Suppressor macrophage (primary cell): ENCODE results near the gene MFAP4.
"Not testable (repeated sequence)": the region's sequence is repeated elsewhere in the genome, so short reads cannot be mapped to it uniquely, and the experiment has no call there.

Experiments used
- DNase-seq, 4 experiments: peaks; one replicate each; pipeline ENCODE4 v3.0.0-alpha.2; 2020 to 2022

Gene MFAP4

GRCh38 chr17:19369846-19370492, 17.0 kb downstream of the MFAP4 start:
- DNase-seq = peak; percentile 27 to 55 (median 46)

GRCh38 chr17:19369107-19369778, 17.7 kb downstream of the MFAP4 start:
- DNase-seq = no peak

DNA sequence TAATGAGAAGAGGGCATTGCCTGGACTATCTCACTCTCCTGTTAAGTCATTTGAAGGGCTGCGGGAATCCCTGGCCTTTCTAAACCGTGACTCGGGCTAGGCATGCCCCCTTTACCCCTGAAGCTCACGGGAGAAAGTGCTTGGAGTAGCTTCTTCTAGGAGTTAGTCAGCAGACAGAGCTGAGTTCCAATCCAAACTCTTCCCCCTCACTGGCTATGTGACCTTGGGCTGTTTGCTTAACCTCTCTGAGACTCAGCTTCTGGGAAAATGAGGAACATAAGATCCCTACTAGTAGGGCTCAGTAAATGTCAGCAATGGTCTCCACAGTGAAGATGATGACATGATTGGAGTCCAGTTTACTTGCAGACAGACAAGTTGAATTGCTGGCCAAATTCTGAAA, 18.8 kb downstream of the MFAP4 start:
- peak; percentile 28 to 74 (median 56) for DNase-seq

GRCh38 chr17:19366637-19366972, 20.4 kb downstream of the MFAP4 start:
- DNase-seq = no peak

DNA sequence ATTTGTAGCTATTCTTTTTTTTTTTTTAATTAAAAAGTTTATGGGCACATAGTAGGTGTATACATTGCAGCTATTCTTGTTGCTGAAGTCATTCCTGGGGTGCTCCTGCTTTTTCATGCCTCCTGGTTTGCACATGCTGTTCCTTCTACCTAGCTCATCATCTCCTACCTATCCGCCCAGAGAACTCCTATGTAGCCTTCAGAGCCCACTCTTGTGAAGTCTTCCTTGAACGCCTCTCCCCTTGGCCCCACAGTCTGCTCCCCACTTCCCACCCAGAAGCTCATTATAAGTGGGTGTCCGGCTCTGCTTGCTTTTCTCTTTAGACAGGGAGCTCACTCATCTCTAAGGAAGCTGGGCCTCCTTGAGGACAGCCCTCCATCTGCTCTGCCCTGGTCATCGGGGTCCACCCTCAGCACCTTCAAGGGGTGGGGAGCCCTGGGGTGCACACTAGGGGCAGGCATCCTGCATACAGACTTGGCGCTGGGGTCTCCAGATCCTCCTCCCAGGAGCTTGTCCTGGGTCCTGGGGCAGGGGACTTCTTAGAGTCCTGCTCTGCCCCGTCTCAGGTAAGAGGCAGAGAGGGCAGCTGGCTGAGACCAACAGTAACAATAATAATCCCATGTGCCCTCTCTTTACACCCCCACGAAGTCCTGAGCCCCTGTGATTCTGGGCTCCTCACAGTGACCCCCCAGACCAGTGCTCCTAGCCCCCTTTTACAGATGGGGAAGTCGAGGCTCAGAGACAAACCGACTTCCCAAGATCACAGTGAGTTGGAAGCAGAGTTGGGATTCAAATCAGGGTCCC, 21.0 kb downstream of the MFAP4 start:
- no peak for DNase-seq

GRCh38 chr17:19365499-19365817, 21.5 kb downstream of the MFAP4 start:
- no peak for DNase-seq

DNA sequence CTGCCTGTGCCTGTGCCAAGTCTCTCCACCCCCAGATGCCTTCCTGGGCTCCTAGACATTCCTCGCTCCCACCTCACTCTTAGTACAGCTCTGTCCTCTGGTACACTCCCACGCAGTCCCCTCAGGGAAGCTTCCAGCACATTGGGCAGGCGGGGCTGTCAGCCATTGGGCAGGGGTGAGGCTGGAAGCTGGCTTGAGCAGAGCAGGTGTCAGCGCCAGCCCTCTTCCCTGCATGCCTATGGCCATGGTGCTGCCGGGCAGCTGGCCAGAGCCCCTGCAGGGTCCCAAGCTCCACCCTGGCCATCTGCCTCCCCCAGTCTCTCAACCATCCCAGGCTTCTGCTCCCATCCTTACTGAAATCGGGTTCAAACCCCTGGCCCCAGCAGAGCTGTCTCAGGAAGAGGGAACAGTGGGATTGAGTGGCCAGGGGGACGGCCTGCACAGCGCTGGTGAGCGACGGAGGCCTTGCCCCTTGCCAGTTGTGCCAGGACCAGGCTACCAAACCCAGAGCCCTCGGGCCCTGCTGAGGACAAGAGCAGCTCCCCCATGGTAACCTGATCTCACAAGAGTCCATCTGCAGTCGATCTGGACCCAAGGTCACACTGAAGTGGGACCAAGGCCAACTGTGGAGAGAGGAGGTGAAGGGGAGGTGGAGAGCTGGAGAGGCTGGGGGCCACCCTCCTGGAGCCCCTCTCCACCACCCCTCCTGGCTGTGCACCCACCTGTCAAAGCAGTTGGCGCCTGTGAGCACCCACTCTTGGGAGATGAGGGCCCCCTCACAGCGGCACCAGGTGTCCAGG, 22.1 kb downstream of the MFAP4 start:
- no peak for DNase-seq

- DNase-seq = no peak
Measured at GRCh38 chr17:19363460-19364035, 23.4 kb downstream of the MFAP4 start.

GRCh38 chr17:19363114-19363438, 23.9 kb downstream of the MFAP4 start:
- no peak for DNase-seq

DNA sequence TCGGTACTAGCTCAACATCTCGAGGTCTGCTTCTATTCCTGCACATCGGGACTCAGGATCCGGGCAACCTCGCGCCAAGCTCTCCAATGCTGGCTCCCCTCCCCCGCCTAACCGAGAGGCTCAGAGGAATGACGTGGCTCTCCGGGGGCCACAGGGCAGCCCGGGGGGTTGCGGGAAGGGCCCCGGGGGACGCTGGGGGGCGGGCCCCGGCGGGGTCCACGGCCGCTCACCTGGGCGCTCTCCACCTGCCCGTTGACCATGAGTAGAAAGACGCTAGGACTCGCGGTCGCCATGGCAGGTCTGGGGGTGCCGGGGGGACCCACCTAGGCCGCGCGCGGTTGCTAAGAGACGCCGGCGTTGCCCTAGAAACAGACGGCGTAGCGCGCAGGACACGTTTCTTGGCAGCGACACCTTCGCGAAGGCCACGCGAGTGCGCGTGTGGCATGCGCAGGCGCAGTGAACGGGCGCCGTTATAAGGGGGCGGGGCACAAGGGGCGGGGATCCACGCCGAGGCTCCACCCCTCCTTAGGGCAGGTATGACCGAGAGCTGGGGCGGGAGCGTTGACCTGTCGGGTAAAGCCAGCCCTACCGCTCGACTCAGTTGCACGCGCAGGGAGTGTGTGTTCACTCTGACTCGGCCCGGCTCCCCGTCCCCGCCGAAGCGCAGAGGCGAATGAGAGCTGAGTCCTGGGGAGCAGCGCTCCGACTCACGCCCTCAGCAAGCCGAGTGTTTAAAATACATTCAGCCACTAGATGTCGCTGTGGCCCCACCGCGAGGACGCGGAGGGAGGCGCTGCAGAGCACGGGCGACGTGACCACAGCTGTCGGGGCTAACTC, 24.5 kb downstream of the MFAP4 start, which contains the start of gene B9D1:
B9D1 (minus strand) TSS at position 447 of the 837 bp plus-strand sequence; CDS start at position 293, 154 bp downstream.
- peak; percentile 93 to 97 (median 95) for DNase-seq

DNA sequence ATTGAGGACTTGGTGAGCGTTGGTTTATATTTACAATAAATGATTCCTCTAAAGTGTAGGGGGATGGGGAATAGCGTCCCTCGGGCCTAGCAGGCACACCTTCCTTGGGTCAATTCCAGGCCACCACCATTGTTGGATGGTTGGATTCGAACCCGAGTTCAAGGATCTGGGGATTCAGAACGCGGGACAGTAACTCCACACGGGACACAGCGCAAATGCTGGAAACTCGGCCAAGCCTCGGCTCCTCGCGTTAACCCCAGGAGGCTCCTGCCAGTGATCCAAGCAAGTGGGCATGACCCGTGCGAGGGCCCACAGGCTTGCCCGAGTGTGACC, 25.1 kb downstream of the MFAP4 start:
- no peak for DNase-seq

DNA sequence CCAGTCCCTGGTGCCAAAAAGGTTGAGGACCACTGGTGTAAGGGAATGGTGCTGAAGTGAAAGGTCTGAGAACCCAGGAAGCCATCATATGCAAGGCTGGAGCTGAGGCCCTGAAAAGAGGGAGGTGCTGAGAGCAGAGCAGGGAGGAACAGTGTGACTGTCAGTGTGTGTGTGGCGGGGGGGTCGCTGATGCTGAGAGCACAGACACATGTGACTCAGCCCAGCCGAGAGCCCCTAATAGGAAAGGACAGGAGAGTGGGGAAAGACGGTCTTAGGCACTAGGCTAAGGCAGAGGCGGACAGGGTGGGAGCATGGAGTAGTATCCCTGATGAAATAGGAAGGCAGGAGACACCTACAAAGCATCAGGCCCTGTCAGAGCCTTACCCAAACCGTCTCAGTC, 25.7 kb downstream of the MFAP4 start:
- DNase-seq = no peak

DNA sequence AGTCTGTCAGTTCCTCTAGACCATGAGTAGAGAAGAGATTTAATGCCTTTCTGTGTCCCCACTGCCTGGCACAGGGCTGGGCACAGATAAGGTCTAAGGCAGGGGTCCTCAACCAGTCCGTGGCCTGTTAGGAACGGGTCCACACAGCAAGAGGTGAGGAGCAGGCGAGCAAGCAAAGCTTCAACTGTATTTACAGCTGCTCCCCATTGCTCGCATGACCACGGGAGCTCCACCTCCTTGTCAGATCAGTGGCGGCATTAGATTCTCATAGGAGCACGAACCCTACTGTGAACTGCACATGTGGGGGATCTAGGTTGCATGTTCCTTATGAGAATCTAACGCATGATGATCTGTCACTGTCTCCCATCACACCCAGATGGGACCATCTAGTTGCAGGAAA, 26.2 kb downstream of the MFAP4 start:
- DNase-seq = no peak

DNA sequence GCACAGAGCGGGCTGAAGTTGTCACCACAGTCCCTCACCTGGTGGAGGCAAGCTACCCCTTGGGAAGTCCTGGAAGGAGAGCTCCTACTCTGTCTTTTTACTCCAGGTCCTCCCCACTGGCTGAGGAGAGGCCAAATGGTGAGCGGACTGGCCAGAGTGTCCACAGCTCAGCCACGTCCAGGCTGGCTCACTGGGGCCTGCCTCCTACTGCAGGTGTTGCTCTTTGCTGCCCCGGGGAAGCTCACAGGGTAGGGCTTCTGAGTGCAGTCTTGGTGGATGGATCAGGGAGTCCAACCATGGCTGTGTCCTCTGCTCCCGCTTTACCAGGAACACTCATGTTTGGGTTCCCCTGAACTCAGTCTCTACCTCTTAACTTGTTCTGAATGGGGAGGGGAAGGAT, 27.1 kb downstream of the MFAP4 start:
- DNase-seq = no peak

DNA sequence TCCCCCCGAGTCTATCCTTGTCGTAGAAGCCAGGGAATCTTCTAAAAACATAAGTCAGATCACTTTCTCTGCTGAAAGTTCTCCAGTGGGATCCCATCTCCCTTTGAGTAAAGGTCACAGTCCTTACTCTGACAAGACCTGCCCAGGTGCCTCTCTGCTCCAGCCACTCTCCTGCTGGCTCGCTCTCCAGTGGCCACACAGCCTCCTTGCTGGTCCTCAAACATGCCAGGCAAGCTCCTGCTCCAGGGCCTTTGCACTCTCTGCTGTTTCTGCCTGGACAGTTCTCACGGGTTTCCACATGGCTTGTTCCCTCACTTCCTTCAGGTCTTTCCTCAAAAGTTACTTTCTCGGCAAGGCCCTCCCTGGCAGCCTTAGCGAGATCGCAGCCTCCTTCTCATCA, 27.8 kb downstream of the MFAP4 start:
- DNase-seq = no peak

DNA sequence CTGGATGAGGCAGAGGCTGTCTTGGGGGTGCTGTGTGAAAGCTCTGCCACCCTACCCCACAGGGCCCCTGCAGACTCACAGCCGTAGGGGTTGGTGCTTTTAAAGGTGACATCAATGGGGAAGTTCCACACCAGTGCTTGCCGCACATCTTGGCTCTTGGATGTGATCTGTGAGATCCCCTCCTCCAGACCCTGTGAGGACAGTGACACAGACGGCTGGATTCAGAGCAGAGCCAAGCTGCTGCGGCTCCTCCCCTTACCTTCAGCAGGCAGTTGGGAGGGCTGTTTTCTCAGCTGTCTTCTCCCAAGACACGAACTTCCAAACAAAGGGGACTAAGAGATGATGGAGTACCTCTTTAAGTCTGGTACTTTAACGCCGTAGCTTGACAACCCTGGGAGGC, 29.2 kb downstream of the MFAP4 start:
- no peak for DNase-seq

- no peak for DNase-seq
Measured at GRCh38 chr17:19357351-19357750, 29.6 kb downstream of the MFAP4 start.

DNA sequence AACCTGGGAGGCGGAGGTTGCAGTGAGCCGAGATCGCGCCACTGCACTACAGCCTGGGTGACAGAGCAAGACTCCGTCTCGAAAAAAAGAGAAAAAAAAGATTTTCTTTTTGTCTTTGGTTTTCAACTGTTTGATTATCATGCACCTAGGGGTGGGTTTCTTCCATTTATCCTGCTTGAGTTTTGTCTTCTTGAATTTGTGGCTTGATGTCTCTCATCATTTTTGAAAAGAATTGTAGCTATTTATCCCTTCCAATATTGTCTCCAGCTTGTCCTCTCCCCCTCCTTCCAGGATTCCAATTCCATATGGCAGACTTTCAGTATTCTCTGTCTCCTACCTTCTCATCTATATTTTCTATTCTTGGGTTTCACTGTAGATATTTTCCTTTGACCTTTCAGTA, 32.2 kb downstream of the MFAP4 start:
- no peak for DNase-seq

- DNase-seq = not testable (repeated sequence)
Measured at GRCh38 chr17:19353401-19353800, 33.6 kb downstream of the MFAP4 start.

DNA sequence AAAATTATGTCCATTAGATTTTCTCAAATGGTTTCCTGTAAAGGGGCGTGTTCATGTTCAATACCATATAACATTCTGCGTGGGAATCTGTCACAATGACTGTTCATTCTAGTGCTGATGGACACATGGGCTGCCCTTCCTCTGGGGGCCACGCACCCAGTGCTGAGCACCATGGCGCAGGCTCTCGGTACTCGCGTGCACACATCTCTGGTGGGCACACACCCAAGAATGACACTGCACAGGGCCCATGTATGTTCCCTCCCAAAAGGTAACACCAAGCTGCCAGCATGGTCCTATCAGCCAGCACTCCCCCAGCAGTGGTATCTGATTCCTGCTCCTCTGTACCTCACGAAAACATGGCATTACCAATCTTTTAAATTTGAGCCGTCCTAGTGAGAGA, 38.2 kb downstream of the MFAP4 start:
- no peak for DNase-seq

DNA sequence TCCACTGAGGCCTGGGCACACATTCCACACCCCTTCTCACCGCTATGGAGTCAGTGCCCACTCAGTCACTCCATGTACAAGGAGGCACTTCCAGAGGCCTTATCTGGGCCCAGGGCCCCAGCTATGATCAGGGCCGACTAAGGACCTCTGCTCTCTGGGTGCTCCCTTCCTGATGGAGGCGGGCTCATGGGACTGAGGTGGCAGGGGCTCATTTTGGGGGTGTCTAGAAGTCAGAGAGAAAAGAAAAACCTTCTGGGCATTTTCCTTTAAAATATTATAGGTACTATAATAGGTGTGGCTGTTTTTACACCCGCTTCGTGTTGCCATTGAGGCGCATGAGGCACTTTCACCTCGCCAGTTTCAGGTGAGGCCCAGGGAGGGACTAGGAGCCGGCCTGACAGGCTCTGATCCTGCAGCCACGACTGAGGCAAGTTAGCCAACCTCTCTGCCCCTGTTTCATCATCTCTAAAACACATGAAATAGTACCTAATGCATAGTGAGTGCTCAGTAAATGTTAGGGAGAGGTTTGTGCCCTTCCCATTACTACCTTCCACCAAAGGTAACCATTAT, 38.8 kb downstream of the MFAP4 start:
- no peak for DNase-seq
